Glutamatergic neuron (in vitro differentiated cells): ENCODE measurements around the gene DCAF8. TPM values are rescaled to one million over a fixed set of nuclear protein-coding genes. Genes with fewer than 3 reads are reported as not detected.

Experiments used
- DNase-seq: peaks from one replicate; pipeline ENCODE4 v3.0.0; 2022
- H3K27ac Mint-ChIP-seq: one replicate; pipeline ENCODE4 v1.8.0; 2020; ENCODE audit warnings: mild to moderate bottlenecking, mixed read lengths, inconsistent platforms; ENCODE audit not compliant: unreplicated experiment
- H3K27me3 Mint-ChIP-seq: one replicate; pipeline ENCODE4 v1.8.0; 2020; ENCODE audit warnings: mild to moderate bottlenecking, moderate library complexity, mixed read lengths, inconsistent platforms; ENCODE audit not compliant: unreplicated experiment
- H3K36me3 Mint-ChIP-seq: one replicate; pipeline ENCODE4 v1.8.0; 2020; ENCODE audit warnings: mild to moderate bottlenecking, mixed read lengths, inconsistent platforms; ENCODE audit not compliant: unreplicated experiment
- H3K4me1 Mint-ChIP-seq: one replicate; pipeline ENCODE4 v1.8.0; 2020; ENCODE audit warnings: mild to moderate bottlenecking, low read depth, mixed read lengths, inconsistent platforms; ENCODE audit not compliant: unreplicated experiment
- H3K4me3 Mint-ChIP-seq: one replicate; pipeline ENCODE4 v1.8.0; 2020; ENCODE audit warnings: mild to moderate bottlenecking, mixed read lengths, inconsistent platforms; ENCODE audit not compliant: unreplicated experiment
- H3K9me3 Mint-ChIP-seq: one replicate; pipeline ENCODE4 v1.8.0; 2020; ENCODE audit warnings: mild to moderate bottlenecking, moderate library complexity, mixed read lengths, inconsistent platforms; ENCODE audit not compliant: unreplicated experiment
- CTCF ChIP-seq: fragments of 200-600 bp; sonication (generic); IDR thresholded peaks from one replicate; pipeline ENCODE4 v1.5.0; 2021; ENCODE audit not compliant: partially characterized antibody, unreplicated experiment
- total RNA-seq: library from RNA; stranded (reverse); fragmentation: NEBNext Ultra II Directional; extraction: Animal tissue kit (Norgen Biotek cat#: 25700); gene quantifications from one replicate; pipeline ENCODE4 v1.2.1, GENCODE V29; 2021; ENCODE audit not compliant: unreplicated experiment

DCAF8 gene
- total RNA-seq, 1 donor from 2014 or later: 146 TPM

- no peaks in the 10 kb centered on the region for H3K4me1 Mint-ChIP-seq
- TF ChIP-seq CTCF: no peak
- peaks cover 3% of the 10 kb centered on the region for H3K27me3 Mint-ChIP-seq
- no peak for DNase-seq
- no peaks in the 10 kb centered on the region for H3K36me3 Mint-ChIP-seq
- H3K27ac Mint-ChIP-seq: no peak overlapping the region
- no peaks in the 10 kb centered on the region for H3K9me3 Mint-ChIP-seq
- H3K4me3 Mint-ChIP-seq: no peak overlapping the region
Observed at GRCh38 chr1:160178731-160179130, 83.6 kb downstream of the DCAF8 start.

GRCh38 chr1:160177667-160178066 lies 84.7 kb downstream of the DCAF8 start:
- no peak for DNase-seq
- H3K36me3 Mint-ChIP-seq: no peaks in the 10 kb centered on the region
- H3K9me3 Mint-ChIP-seq: no peaks in the 10 kb centered on the region
- no peak for TF ChIP-seq CTCF
- no peak overlapping the region for H3K4me3 Mint-ChIP-seq
- no peak overlapping the region for H3K27ac Mint-ChIP-seq
- H3K27me3 Mint-ChIP-seq: peaks cover 3% of the 10 kb centered on the region
- H3K4me1 Mint-ChIP-seq: no peaks in the 10 kb centered on the region

- no peak overlapping the region for H3K27ac Mint-ChIP-seq
- H3K4me1 Mint-ChIP-seq: peaks cover under 1% of the 10 kb centered on the region
- TF ChIP-seq CTCF: no peak
- peaks cover under 1% of the 10 kb centered on the region for H3K36me3 Mint-ChIP-seq
- peaks cover 3% of the 10 kb centered on the region for H3K27me3 Mint-ChIP-seq
- no peaks in the 10 kb centered on the region for H3K9me3 Mint-ChIP-seq
- DNase-seq: no peak
- H3K4me3 Mint-ChIP-seq: no peak overlapping the region
Observed at GRCh38 chr1:160177231-160177630, 85.1 kb downstream of the DCAF8 start.

GRCh38 chr1:160171980-160172379 lies 90.4 kb downstream of the DCAF8 start:
- TF ChIP-seq CTCF: no peak
- peaks cover 15% of the 10 kb centered on the region for H3K4me1 Mint-ChIP-seq
- H3K4me3 Mint-ChIP-seq: no peak overlapping the region
- H3K27ac Mint-ChIP-seq: peak overlapping the region; percentile 41
- no peak for DNase-seq
- peaks cover 5% of the 10 kb centered on the region for H3K27me3 Mint-ChIP-seq
- H3K36me3 Mint-ChIP-seq: peaks cover 4% of the 10 kb centered on the region
- H3K9me3 Mint-ChIP-seq: peaks cover 4% of the 10 kb centered on the region

GRCh38 chr1:160171354-160171753 lies 91.0 kb downstream of the DCAF8 start:
- peaks cover 15% of the 10 kb centered on the region for H3K4me1 Mint-ChIP-seq
- no peak for TF ChIP-seq CTCF
- peaks cover 7% of the 10 kb centered on the region for H3K27me3 Mint-ChIP-seq
- no peak overlapping the region for H3K4me3 Mint-ChIP-seq
- H3K36me3 Mint-ChIP-seq: peaks cover 4% of the 10 kb centered on the region
- no peak overlapping the region for H3K27ac Mint-ChIP-seq
- no peak for DNase-seq
- H3K9me3 Mint-ChIP-seq: peaks cover 4% of the 10 kb centered on the region
